SK-N-SH (cell line): Measurements from ENCODE around the gene SMC1B. TPM values are rescaled to one million over a fixed set of nuclear protein-coding genes. Genes with fewer than 3 reads are reported as not detected.

ENCODE experiments used
- CTCF ChIA-PET: fragments of 300-600, 350-600 bp; formaldehyde crosslinking; extraction: SDS; loops from one replicate; lab custom pipeline; 2021; lab: Yijun Ruan, JAX
- POLR2A ChIA-PET: fragments of 350-600 bp; sonication (Branson Sonifier 250); formaldehyde crosslinking; extraction: SDS; loops from one replicate; lab custom pipeline; 2020; ENCODE audit warnings: antibody characterized with exemption, inconsistent platforms; lab: Yijun Ruan, JAX
- DNase-seq: peaks from one replicate; pipeline ENCODE4 v3.0.0; 2012
- H2AFZ ChIP-seq: fragments of 200-600 bp; sonication (generic); 2 replicates; pipeline ENCODE4 v1.8.1; 2016; ENCODE audit warnings: antibody characterized with exemption, mild to moderate bottlenecking, low read depth
- H3F3A ChIP-seq: fragments of 200-600 bp; sonication (generic); replicated peaks from 2 replicates; pipeline ENCODE3; 2016; ENCODE audit warnings: antibody characterized with exemption, mild to moderate bottlenecking; ENCODE audit not compliant: insufficient read depth
- H3K27ac ChIP-seq, 2 experiments: fragments of 200-500 bp in 1 of 2; fragments of 200-600 bp in 1 of 2; sonication (Bioruptor generic) in 1 of 2; sonication (generic), shearing (Covaris generic) in 1 of 2; 2 replicates each; pipeline versions ENCODE4 v1.5.1 to v1.6.1; 2014 to 2016; ENCODE audit warnings: low read depth in 2 of 2, inconsistent platforms in 1 of 2, low read length in 1 of 2, mild to moderate bottlenecking in 1 of 2, mixed read lengths in 1 of 2
- H3K27me3 ChIP-seq: fragments of 200-600 bp; sonication (generic), shearing (Covaris generic); 2 replicates; pipeline ENCODE4 v1.6.1; 2016; ENCODE audit warnings: mixed run types; ENCODE audit not compliant: insufficient read depth
- H3K36me3 ChIP-seq, 2 experiments: fragments of 200-500 bp in 1 of 2; fragments of 200-600 bp in 1 of 2; sonication (Bioruptor generic) in 1 of 2; sonication (generic) in 1 of 2; replicated peaks in 1 of 2; 2 replicates each; pipeline versions ENCODE3 to v1.5.1; 2014 to 2016; ENCODE audit warnings: low read length in 1 of 2, mild to moderate bottlenecking in 1 of 2; ENCODE audit not compliant: insufficient read depth in 2 of 2, control insufficient read depth in 1 of 2
- H3K4me1 ChIP-seq, 2 experiments: fragments of 200-500 bp in 1 of 2; fragments of 200-600 bp in 1 of 2; sonication (Bioruptor generic) in 1 of 2; sonication (generic), shearing (Covaris generic) in 1 of 2; 2 replicates each; pipeline versions ENCODE4 v1.5.1 to v1.6.1; 2014 to 2016; ENCODE audit warnings: low read depth in 1 of 2, low read length in 1 of 2, mixed run types in 1 of 2; ENCODE audit not compliant: insufficient read depth in 2 of 2, control insufficient read depth in 1 of 2
- H3K4me2 ChIP-seq: fragments of 200-600 bp; sonication (generic), shearing (Covaris generic); 2 replicates; pipeline ENCODE4 v1.6.1; 2017; ENCODE audit warnings: mixed run types
- H3K4me3 ChIP-seq, 2 experiments: fragments of 200-500 bp in 1 of 2; fragments of 200-600 bp in 1 of 2; sonication (Bioruptor generic) in 1 of 2; sonication (generic), shearing (Covaris generic) in 1 of 2; 2 replicates each; pipeline versions ENCODE4 v1.5.1 to v1.8.1; 2014 to 2016; ENCODE audit warnings: low read depth in 2 of 2, inconsistent platforms in 1 of 2, low read length in 1 of 2, mild to moderate bottlenecking in 1 of 2, mixed read lengths in 1 of 2, moderate library complexity in 1 of 2
- H3K79me2 ChIP-seq: fragments of 200-600 bp; sonication (generic); 2 replicates; pipeline ENCODE4 v1.8.1; 2017; ENCODE audit warnings: mild to moderate bottlenecking; ENCODE audit not compliant: insufficient read depth
- H3K9ac ChIP-seq: fragments of 200-600 bp; sonication (generic); 2 replicates; pipeline ENCODE4 v1.6.1; 2017; ENCODE audit warnings: mixed run types
- H3K9me2 ChIP-seq: fragments of 200-600 bp; sonication (generic); 2 replicates; pipeline ENCODE4 v1.6.1; 2017; ENCODE audit warnings: mixed run types
- H3K9me3 ChIP-seq: fragments of 200-600 bp; sonication (generic); 2 replicates; pipeline ENCODE4 v1.6.1; 2017; ENCODE audit warnings: mixed run types, mild to moderate bottlenecking, moderate library complexity
- H4K20me1 ChIP-seq: fragments of 200-600 bp; sonication (generic); 2 replicates; pipeline ENCODE4 v1.6.1; 2017; ENCODE audit warnings: mild to moderate bottlenecking, mixed run types; ENCODE audit not compliant: insufficient read depth
- CHD2 ChIP-seq: fragments of 150-350 bp; IDR thresholded peaks from 2 replicates; pipeline ENCODE4 v1.6.1; 2018; ENCODE audit warnings: low read length; ENCODE audit not compliant: partially characterized antibody
- EP300 ChIP-seq, 2 experiments: IDR thresholded peaks; 2 replicates each; pipeline versions ENCODE4 v1.4.0 to v1.6.1; 2012; ENCODE audit warnings: borderline replicate concordance in 1 of 2, low read depth in 1 of 2, low read length in 1 of 2
- FOXM1 ChIP-seq: IDR thresholded peaks from 2 replicates; pipeline ENCODE4 v1.4.0; 2012; ENCODE audit warnings: low read depth, mild to moderate bottlenecking
- GABPA ChIP-seq: IDR thresholded peaks from 2 replicates; pipeline ENCODE4 v1.4.0; 2012; ENCODE audit warnings: low read depth, mild to moderate bottlenecking
- MEF2A ChIP-seq: IDR thresholded peaks from 2 replicates; pipeline ENCODE4 v1.4.0; 2012; ENCODE audit warnings: low read depth, borderline replicate concordance
- NFIC ChIP-seq: IDR thresholded peaks from 2 replicates; pipeline ENCODE4 v1.4.0; 2012; ENCODE audit warnings: borderline replicate concordance
- POLR2AphosphoS5 ChIP-seq: IDR thresholded peaks from 2 replicates; pipeline ENCODE4 v1.6.1; 2012; ENCODE audit warnings: low read depth, low read length
- RAD21 ChIP-seq: IDR thresholded peaks from 2 replicates; pipeline ENCODE4 v1.6.1; 2012; ENCODE audit warnings: mild to moderate bottlenecking, low read length
- RCOR1 ChIP-seq: fragments of 150-350 bp; IDR thresholded peaks from 2 replicates; pipeline ENCODE4 v1.6.1; 2017; ENCODE audit warnings: antibody characterized with exemption, low read length
- SIN3A ChIP-seq: IDR thresholded peaks from 2 replicates; pipeline ENCODE4 v1.6.1; 2012; ENCODE audit warnings: low read depth, mild to moderate bottlenecking, low read length, moderate library complexity, borderline replicate concordance
- SMC3 ChIP-seq: IDR thresholded peaks from 2 replicates; pipeline ENCODE4 v1.6.1; 2012; ENCODE audit warnings: low read depth, low read length, improper control_type of control experiment
- TAF1 ChIP-seq: IDR thresholded peaks from 2 replicates; pipeline ENCODE4 v1.6.1; 2012; ENCODE audit warnings: low read depth, mild to moderate bottlenecking, low read length, moderate library complexity, borderline replicate concordance
- TCF12 ChIP-seq: IDR thresholded peaks from 2 replicates; pipeline ENCODE4 v1.4.0; 2012
- WGBS: methylation state at CpG from one replicate; pipeline ENCODE4 v1.1.6; 2017; ENCODE audit warnings: low lambda C conversion rate; 5-methylcytosine and 5-hydroxymethylcytosine counted together
- polyA plus RNA-seq, 3 experiments: library from polyadenylated mRNA; depleted of rRNA; stranded (reverse); fragments of >200 nt; gene quantifications; 2 replicates each; pipeline ENCODE4 v1.2.3, GENCODE V29; 2012
- TF ChIP-seq, protein P1 (sequence below): IDR thresholded peaks from 2 replicates; pipeline ENCODE4; 2012
- TF ChIP-seq, protein P2 (sequence below): IDR thresholded peaks from 2 replicates; pipeline ENCODE4 v1.4.0; 2012; ENCODE audit warnings: low read depth
- TF ChIP-seq, protein P3 (sequence below): IDR thresholded peaks from 2 replicates; pipeline ENCODE4 v1.4.0; 2012; ENCODE audit warnings: low read depth, borderline replicate concordance
- TF ChIP-seq, protein P4 (sequence below): fragments of 150-350 bp; IDR thresholded peaks from 2 replicates; pipeline ENCODE4 v1.6.1; 2017; ENCODE audit warnings: antibody characterized with exemption, low read length, low read depth, borderline replicate concordance

Gene SMC1B
- polyA plus RNA-seq, 1 of the 3 experiments (the other 2 are of a cell fraction) = not detected

- H3K36me3 ChIP-seq = peaks cover 0 to 65% of the 10 kb centered on the region in 2 experiments
- H3F3A ChIP-seq = no peaks in the 10 kb centered on the region
- no peaks in the 10 kb centered on the region for H3K9me3 ChIP-seq
- no peaks in the 10 kb centered on the region for H3K9me2 ChIP-seq
- no peaks in the 10 kb centered on the region for H3K27me3 ChIP-seq
- DNase-seq = peak; percentile 48
- CTCF ChIA-PET = interaction anchor here (0.9 to 1.1 kb wide), 2 partner anchors 15 to 89 kb away, joined by 4 read pairs; no protein-coding TSS in a partner anchor
- H2AFZ ChIP-seq = no peak overlapping the region
- H3K4me1 ChIP-seq = peaks cover 0 to 12% of the 10 kb centered on the region in 2 experiments; a peak in 2 of 4 replicates
- 82% methylated on average over 14 of the region's 26 CpGs for WGBS
- H3K9ac ChIP-seq = no peak overlapping the region
- no peak overlapping the region for H3K4me2 ChIP-seq
- H3K27ac ChIP-seq = no peak overlapping the region; a peak in 1 of 4 replicates
- TF ChIP-seq FOXM1 (no peak), MEF2A (no peak), POLR2AphosphoS5 (no peak), EP300 (IDR thresholded peaks at IDR 0.05; ENCODE audit: borderline replicate concordance in 1 of 2, low read depth in 1 of 2, low read length in 1 of 2) (no peak), RCOR1 (no peak), NFIC (no peak), RAD21 (no peak), TCF12 (no peak), SIN3A (no peak), SMC3 (no peak), CHD2 (no peak), TAF1 (no peak), GABPA (no peak)
- TF ChIP-seq, protein P1, sequence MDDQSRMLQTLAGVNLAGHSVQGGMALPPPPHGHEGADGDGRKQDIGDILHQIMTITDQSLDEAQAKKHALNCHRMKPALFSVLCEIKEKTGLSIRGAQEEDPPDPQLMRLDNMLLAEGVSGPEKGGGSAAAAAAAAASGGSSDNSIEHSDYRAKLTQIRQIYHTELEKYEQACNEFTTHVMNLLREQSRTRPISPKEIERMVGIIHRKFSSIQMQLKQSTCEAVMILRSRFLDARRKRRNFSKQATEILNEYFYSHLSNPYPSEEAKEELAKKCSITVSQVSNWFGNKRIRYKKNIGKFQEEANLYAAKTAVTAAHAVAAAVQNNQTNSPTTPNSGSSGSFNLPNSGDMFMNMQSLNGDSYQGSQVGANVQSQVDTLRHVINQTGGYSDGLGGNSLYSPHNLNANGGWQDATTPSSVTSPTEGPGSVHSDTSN = no peak
- TF ChIP-seq, protein P2, sequence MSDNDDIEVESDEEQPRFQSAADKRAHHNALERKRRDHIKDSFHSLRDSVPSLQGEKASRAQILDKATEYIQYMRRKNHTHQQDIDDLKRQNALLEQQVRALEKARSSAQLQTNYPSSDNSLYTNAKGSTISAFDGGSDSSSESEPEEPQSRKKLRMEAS = no peak
- TF ChIP-seq, protein P3, sequence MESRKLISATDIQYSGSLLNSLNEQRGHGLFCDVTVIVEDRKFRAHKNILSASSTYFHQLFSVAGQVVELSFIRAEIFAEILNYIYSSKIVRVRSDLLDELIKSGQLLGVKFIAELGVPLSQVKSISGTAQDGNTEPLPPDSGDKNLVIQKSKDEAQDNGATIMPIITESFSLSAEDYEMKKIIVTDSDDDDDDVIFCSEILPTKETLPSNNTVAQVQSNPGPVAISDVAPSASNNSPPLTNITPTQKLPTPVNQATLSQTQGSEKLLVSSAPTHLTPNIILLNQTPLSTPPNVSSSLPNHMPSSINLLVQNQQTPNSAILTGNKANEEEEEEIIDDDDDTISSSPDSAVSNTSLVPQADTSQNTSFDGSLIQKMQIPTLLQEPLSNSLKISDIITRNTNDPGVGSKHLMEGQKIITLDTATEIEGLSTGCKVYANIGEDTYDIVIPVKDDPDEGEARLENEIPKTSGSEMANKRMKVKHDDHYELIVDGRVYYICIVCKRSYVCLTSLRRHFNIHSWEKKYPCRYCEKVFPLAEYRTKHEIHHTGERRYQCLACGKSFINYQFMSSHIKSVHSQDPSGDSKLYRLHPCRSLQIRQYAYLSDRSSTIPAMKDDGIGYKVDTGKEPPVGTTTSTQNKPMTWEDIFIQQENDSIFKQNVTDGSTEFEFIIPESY = no peak
- TF ChIP-seq, protein P4, sequence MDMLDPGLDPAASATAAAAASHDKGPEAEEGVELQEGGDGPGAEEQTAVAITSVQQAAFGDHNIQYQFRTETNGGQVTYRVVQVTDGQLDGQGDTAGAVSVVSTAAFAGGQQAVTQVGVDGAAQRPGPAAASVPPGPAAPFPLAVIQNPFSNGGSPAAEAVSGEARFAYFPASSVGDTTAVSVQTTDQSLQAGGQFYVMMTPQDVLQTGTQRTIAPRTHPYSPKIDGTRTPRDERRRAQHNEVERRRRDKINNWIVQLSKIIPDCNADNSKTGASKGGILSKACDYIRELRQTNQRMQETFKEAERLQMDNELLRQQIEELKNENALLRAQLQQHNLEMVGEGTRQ = no peak
- TF ChIP-seq, all 33 proteins: peak for 0
- POLR2A ChIA-PET = no interaction called here
- Histone ChIP-seq H4K20me1 (no peaks in the 10 kb centered on the region), H3K4me3 (no peak overlapping the region), H3K79me2 (no peaks in the 10 kb centered on the region)
Observed at GRCh38 chr22:45335021-45335818, 78.2 kb downstream of the SMC1B start.
